Activated CD8-positive, alpha-beta memory T cell treated with anti-CD3 and anti-CD28 coated beads, Interleukin-2, amount 50 U/mL, for 24 hours (primary cell): Measurements from ENCODE around the gene PLA2G4C.

Experiments
- DNase-seq: peaks from one replicate; pipeline ENCODE4 v3.0.0-alpha.2; 2020; ENCODE audit errors: extremely low read depth

The PLA2G4C gene

GRCh38 chr19:48053856-48054255 is 56.8 kb downstream of the PLA2G4C start:
- DNase-seq, result no peak

DNA sequence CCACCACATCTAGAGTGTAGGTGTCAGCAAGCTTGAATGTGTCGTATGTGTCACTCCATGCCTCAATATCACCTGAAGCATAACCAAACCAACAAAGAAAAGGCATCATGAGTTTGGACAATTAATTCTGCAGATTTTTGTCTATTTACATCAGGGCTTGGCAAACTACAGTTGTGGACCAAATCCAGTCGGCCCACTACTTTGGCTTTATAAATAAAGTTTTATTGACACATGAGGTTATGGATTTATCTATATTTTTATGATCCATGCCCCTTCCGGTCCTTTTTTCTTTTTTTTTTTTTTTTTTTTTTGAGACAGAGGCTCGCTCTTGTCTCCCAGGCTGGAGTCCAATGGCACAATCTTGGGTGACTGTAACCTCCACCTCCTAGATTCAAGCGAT is 57.5 kb downstream of the PLA2G4C start:
- DNase-seq, result no peak

- DNase-seq, result no peak
Measured at GRCh38 chr19:48051335-48052033, 59.1 kb downstream of the PLA2G4C start.

DNA sequence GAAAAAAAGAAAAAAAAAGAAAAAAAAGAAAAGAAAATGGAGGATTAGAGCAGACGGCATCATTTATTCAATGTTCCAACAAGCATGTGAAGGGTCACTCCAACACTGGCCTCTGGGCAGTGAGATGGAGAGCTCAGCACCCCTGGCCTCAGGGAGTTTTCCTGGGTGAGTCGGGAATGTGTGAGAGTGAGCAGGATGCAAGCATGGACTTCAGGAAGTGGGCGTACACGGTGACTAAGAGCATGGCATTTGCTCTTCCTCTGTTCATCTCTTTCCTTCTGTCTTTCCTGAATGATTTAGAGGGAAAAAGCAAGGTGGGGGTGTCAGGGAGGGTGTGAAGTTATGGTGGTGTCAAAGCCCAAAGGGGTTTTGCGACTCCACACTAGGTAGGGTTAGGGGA is 66.1 kb downstream of the PLA2G4C start:
- DNase-seq, result no peak

- DNase-seq, result no peak
Measured at GRCh38 chr19:48043675-48044258, 66.8 kb downstream of the PLA2G4C start, which contains the start of gene CABP5. CABP5 (minus strand) TSS chr19:48044079; CDS start chr19:48043922, 157 bp downstream.

GRCh38 chr19:48041877-48042580 is 68.6 kb downstream of the PLA2G4C start:
- DNase-seq, result no peak

- DNase-seq, result no peak
Measured at GRCh38 chr19:48036765-48037164, 73.9 kb downstream of the PLA2G4C start.

- DNase-seq, result no peak
Measured at GRCh38 chr19:48033604-48034003, 77.0 kb downstream of the PLA2G4C start.

- no peak for DNase-seq
Measured at GRCh38 chr19:48030073-48030472, 80.5 kb downstream of the PLA2G4C start.

- no peak for DNase-seq
Measured at GRCh38 chr19:48029431-48029830, 81.2 kb downstream of the PLA2G4C start.

- no peak for DNase-seq
Measured at GRCh38 chr19:48025480-48025879, 85.1 kb downstream of the PLA2G4C start.

DNA sequence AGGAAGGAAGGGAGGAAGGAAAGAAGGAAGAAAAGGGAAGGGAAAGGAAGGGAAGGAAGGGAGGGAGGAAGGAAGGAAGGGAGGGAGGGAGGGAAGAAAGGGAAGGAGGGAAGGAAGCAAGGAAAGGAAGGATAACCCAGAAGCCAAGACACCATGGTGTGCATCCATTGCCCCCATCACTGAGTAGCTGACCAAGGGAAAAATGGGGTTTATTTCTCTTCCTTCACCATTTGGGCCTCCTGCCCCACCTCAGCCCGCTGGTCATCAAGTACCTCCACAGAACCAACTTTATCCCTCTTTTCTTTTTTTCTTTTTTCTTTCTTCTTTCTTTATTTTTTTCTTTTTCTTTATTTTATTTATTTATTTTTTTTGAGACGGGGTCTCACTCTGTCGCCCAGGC is 87.1 kb downstream of the PLA2G4C start:
- DNase-seq, result no peak

- no peak for DNase-seq
Measured at GRCh38 chr19:48023011-48023410, 87.6 kb downstream of the PLA2G4C start.

- DNase-seq, result no peak
Measured at GRCh38 chr19:48020686-48021085, 89.9 kb downstream of the PLA2G4C start.

DNA sequence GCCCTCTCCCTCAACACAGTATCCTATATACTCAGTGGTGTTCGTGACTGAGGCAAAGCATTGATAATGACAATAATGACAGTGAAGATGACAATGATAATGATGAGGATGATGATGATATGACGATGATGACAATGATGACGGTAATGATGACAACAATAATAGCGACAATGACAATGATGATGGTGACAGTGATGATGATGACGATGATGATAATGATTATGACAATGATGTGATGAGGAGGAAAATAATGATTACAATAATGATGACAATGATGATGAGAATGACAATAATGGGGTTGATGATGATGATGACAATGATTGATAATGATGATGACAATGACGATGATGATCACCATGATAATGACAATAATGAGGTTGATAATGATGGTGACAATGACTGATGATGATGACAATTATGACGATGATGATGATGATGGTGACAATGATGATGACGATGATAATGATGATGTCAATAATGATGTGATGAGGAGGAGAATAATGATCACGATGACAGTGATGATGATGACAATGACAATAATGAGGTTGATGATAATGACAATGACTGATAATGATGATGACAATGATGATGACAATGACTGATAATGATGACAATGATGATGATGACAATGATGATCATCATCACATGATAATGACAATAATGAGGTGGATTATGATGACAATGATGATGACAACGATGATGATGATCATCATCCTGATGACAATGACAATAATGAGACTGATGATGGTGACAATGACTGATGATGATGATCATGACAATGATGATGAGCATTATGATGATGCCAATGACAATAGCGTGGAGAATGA is 99.5 kb downstream of the PLA2G4C start:
- DNase-seq, result no peak

GRCh38 chr19:48006762-48007161 is 103.9 kb downstream of the PLA2G4C start:
- DNase-seq, result no peak

DNA sequence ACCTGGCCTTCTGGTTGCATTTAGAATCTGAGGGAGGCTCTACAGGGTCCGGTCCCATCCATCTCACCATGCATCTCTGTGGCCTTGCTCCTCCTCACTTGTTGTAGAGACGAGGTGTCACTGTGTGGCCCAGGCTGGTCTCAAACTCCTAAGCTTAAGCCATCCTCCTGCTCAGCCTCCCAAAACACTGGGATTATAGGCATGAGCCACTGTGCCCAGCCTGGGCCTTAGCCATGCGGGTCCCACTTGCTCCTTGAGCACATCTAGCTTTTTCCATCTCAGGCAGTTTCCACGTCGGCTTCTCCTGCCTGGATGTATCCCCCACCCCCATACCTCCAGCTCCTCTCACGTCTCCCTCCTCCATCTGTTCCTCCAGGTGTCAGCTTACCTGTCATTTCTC is 106.4 kb downstream of the PLA2G4C start:
- DNase-seq, result no peak

DNA sequence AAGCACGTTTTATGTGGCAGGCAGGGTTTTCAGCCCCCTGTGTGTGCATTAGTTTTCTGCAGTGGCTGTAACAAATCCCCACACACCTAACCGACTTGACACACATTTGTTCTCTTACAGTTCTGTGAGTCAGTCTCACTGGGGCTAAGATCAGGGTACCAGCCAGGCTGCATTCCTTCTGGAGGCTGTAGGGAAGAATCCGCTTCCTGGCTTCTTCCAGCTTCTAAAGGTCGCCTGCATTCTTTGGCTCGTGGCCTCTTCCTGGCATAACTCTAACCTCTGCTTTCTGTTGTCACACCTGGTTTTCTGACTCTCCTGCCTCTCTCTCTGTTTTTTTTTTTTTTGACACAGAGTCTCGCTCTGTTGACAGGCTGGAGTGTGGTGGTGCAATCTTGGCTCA is 109.8 kb downstream of the PLA2G4C start:
- DNase-seq, result no peak

- DNase-seq, result no peak
Measured at GRCh38 chr19:47998800-47999199, 111.8 kb downstream of the PLA2G4C start.
